ENCODE results near the gene NCAPD2.
A peak's percentile ranks its signal among the peaks of the same experiment; 100 is the strongest.
"Not testable (repeated sequence)": the region's sequence is repeated elsewhere in the genome, so short reads cannot be mapped to it uniquely, and the experiment has no call there.

Gene NCAPD2

DNA sequence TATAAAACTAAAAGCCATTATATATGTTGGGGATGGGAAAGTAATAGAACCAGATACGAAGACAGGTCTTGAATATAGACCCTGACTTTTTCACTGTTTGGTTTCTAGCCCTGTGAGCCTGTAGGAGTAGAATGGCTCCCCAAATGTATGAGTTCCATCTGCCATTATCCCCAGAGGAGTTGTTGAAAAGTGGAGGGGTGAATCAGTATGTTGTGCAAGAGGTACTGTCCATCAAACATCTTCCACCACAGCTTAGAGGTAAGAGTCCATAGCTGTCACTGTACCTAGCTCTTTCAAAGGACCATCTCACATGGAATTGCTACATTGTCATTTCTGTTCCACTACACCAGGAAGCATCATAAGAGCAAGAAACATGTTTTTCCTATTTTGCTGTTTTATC lies 1.1 kb downstream of the NCAPD2 start:
- no peaks in the 10 kb centered on the region for H4K20me1 ChIP-seq (ENCODE audit: insufficient read depth, low read length)
- H3K9me3 ChIP-seq (ENCODE audit: insufficient read depth, low read length): no peaks in the 10 kb centered on the region
- TF ChIP-seq EZH2phosphoT487 (IDR thresholded peaks at IDR 0.05; ENCODE audit: low read depth): no peak
- TF ChIP-seq, protein P1, sequence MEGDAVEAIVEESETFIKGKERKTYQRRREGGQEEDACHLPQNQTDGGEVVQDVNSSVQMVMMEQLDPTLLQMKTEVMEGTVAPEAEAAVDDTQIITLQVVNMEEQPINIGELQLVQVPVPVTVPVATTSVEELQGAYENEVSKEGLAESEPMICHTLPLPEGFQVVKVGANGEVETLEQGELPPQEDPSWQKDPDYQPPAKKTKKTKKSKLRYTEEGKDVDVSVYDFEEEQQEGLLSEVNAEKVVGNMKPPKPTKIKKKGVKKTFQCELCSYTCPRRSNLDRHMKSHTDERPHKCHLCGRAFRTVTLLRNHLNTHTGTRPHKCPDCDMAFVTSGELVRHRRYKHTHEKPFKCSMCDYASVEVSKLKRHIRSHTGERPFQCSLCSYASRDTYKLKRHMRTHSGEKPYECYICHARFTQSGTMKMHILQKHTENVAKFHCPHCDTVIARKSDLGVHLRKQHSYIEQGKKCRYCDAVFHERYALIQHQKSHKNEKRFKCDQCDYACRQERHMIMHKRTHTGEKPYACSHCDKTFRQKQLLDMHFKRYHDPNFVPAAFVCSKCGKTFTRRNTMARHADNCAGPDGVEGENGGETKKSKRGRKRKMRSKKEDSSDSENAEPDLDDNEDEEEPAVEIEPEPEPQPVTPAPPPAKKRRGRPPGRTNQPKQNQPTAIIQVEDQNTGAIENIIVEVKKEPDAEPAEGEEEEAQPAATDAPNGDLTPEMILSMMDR (IDR thresholded peaks at IDR 0.05; ENCODE audit: low read depth, low read length): no peak
- peak overlapping the region; percentile 92 for H3K27ac ChIP-seq (ENCODE audit: low read length)
- no peak overlapping the region for H2AFZ ChIP-seq (ENCODE audit: low read depth, low read length)
- H3K36me3 ChIP-seq (replicated peaks; ENCODE audit: low read depth, low read length): peaks cover 40% of the 10 kb centered on the region
- peaks cover 61% of the 10 kb centered on the region for H3K79me2 ChIP-seq (ENCODE audit: low read length)
- peak overlapping the region; percentile 83 for H3K4me3 ChIP-seq (ENCODE audit: low read length)
- H3K4me1 ChIP-seq (ENCODE audit: low read length): peaks cover 17% of the 10 kb centered on the region
- H3K27me3 ChIP-seq (ENCODE audit: low read depth, low read length): no peaks in the 10 kb centered on the region
- H3K4me2 ChIP-seq (ENCODE audit: low read length): peak overlapping the region; percentile 93
- H3K9ac ChIP-seq (ENCODE audit: low read length): peak overlapping the region; percentile 95

GRCh38 chr12:6497291-6497690 lies 3.4 kb downstream of the NCAPD2 start:
- H3K9me3 ChIP-seq (ENCODE audit: insufficient read depth, low read length); H3K27ac ChIP-seq (ENCODE audit: low read length); H3K4me2 ChIP-seq (ENCODE audit: low read length); H3K27me3 ChIP-seq (ENCODE audit: low read depth, low read length); H3K4me3 ChIP-seq (ENCODE audit: low read length); H2AFZ ChIP-seq (ENCODE audit: low read depth, low read length); H4K20me1 ChIP-seq (ENCODE audit: insufficient read depth, low read length); H3K9ac ChIP-seq (ENCODE audit: low read length): not testable (repeated sequence)
- H3K36me3 ChIP-seq (replicated peaks; ENCODE audit: low read depth, low read length): peaks cover 51% of the 10 kb centered on the region
- peaks cover 74% of the 10 kb centered on the region for H3K79me2 ChIP-seq (ENCODE audit: low read length)
- peaks cover 13% of the 10 kb centered on the region for H3K4me1 ChIP-seq (ENCODE audit: low read length)

GRCh38 chr12:6500466-6500865 lies 6.6 kb downstream of the NCAPD2 start:
- Histone ChIP-seq H3K79me2 (ENCODE audit: low read length) (peaks cover 81% of the 10 kb centered on the region), H3K4me3 (ENCODE audit: low read length) (no peak overlapping the region)

DNA sequence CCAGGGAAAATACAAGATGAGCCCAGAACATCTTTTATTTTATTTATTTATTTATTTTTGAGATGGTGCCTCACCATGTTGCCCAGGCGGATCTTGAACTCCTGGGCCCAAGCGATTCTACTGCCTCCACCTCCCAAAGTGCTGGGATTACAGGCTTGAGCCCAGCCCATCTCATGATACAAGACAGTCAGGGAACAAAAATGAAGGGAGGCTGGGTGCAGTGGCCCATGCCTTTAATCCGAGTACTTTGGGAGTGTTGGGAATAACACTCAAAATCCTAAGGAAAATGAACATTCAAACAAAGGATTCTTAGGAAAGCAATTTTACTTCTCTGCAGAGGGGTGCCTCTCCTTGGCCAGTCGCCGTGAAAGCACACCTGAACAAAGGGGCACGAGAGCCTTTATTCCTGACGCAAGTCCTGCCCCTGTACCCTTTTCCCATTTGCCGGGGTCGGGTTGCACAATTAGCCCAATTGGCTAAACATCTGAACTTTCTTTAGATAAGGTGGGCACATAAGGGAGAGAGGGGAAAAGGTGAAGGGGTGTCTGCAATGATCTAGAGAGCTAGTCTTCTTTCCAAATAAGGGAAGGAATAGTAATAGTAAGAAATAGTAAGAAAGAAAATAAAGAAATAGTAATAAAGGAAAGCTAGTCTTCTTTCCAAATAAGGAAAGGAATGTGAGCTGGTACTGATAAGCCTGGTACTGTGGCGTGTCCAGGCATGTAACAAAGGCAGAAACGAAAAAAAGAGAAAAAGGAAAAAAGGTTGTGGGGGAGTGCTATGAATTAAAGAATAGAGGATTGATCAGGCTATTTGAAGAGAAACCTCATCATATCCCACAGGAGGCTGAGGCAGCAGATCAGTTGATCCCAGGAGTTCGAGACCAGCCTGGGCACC lies 13.4 kb downstream of the NCAPD2 start:
- TF ChIP-seq, protein P1 (IDR thresholded peaks at IDR 0.05; ENCODE audit: low read depth, low read length): no peak
- no peak for TF ChIP-seq EZH2phosphoT487 (IDR thresholded peaks at IDR 0.05; ENCODE audit: low read depth)
- no peak overlapping the region for H2AFZ ChIP-seq (ENCODE audit: low read depth, low read length)
- no peaks in the 10 kb centered on the region for H3K9me3 ChIP-seq (ENCODE audit: insufficient read depth, low read length)
- H3K4me1 ChIP-seq (ENCODE audit: low read length): no peaks in the 10 kb centered on the region
- 0 out of 2 replicates have a peak, but pooled peaks cover 3% of the 10 kb centered on the region for H4K20me1 ChIP-seq (ENCODE audit: insufficient read depth, low read length)
- no peaks in the 10 kb centered on the region for H3K27me3 ChIP-seq (ENCODE audit: low read depth, low read length)
- no peak overlapping the region for H3K4me2 ChIP-seq (ENCODE audit: low read length)
- H3K79me2 ChIP-seq (ENCODE audit: low read length): peaks cover 63% of the 10 kb centered on the region
- peaks cover 35% of the 10 kb centered on the region for H3K36me3 ChIP-seq (replicated peaks; ENCODE audit: low read depth, low read length)
- no peak overlapping the region for H3K4me3 ChIP-seq (ENCODE audit: low read length)
- no peak overlapping the region for H3K27ac ChIP-seq (ENCODE audit: low read length)
- no peak overlapping the region for H3K9ac ChIP-seq (ENCODE audit: low read length)

More at GRCh38 chr12:6500466-6500865, 6.6 kb downstream of the NCAPD2 start:
- H3K36me3 ChIP-seq (replicated peaks; ENCODE audit: low read depth, low read length): peaks cover 53% of the 10 kb centered on the region
- H3K27me3 ChIP-seq (ENCODE audit: low read depth, low read length): no peaks in the 10 kb centered on the region
- peaks cover 3% of the 10 kb centered on the region for H3K4me1 ChIP-seq (ENCODE audit: low read length)
- peaks cover 3% of the 10 kb centered on the region; the same call in 1 of the 2 replicates for H4K20me1 ChIP-seq (ENCODE audit: insufficient read depth, low read length)
- TF ChIP-seq EZH2phosphoT487 (IDR thresholded peaks at IDR 0.05; ENCODE audit: low read depth): no peak
- TF ChIP-seq, protein P1 (IDR thresholded peaks at IDR 0.05; ENCODE audit: low read depth, low read length): no peak
- H3K9me3 ChIP-seq (ENCODE audit: insufficient read depth, low read length): no peaks in the 10 kb centered on the region
- no peak overlapping the region for H2AFZ ChIP-seq (ENCODE audit: low read depth, low read length)
- no peak overlapping the region for H3K9ac ChIP-seq (ENCODE audit: low read length)
- no peak overlapping the region for H3K27ac ChIP-seq (ENCODE audit: low read length)
- no peak overlapping the region for H3K4me2 ChIP-seq (ENCODE audit: low read length)
